HG02763 (cell line): ENCODE results near the gene ITGA11.
"Not testable (repeated sequence)": the region's sequence is repeated elsewhere in the genome, so short reads cannot be mapped to it uniquely, and the experiment has no call there.

Experiments used
- ATAC-seq: cut with Tn5 transposase; IDR thresholded peaks from one replicate; pipeline ENCODE4 v1.9.1; 2021; ENCODE audit warnings: mild to moderate bottlenecking, moderate library complexity; ENCODE audit not compliant: unreplicated experiment

Gene ITGA11

GRCh38 chr15:68399096-68400065 is 32.6 kb downstream of the ITGA11 start:
- ATAC-seq = no peak

- not testable (repeated sequence) for ATAC-seq
Measured at GRCh38 chr15:68397999-68398398, 34.0 kb downstream of the ITGA11 start.

- no peak for ATAC-seq
Measured at GRCh38 chr15:68396068-68396467, 35.9 kb downstream of the ITGA11 start.

GRCh38 chr15:68391121-68391520 is 40.8 kb downstream of the ITGA11 start:
- ATAC-seq = no peak

- no peak for ATAC-seq
Measured at GRCh38 chr15:68389936-68390817, 41.8 kb downstream of the ITGA11 start.

GRCh38 chr15:68389041-68389930 is 42.7 kb downstream of the ITGA11 start:
- ATAC-seq = no peak

GRCh38 chr15:68387381-68388143 is 44.4 kb downstream of the ITGA11 start:
- ATAC-seq = no peak

GRCh38 chr15:68386587-68387288 is 45.2 kb downstream of the ITGA11 start:
- ATAC-seq = no peak

GRCh38 chr15:68385671-68386586 is 46.0 kb downstream of the ITGA11 start:
- no peak for ATAC-seq

- ATAC-seq = no peak
Measured at GRCh38 chr15:68385240-68385561, 46.8 kb downstream of the ITGA11 start.

GRCh38 chr15:68384451-68385239 is 47.3 kb downstream of the ITGA11 start:
- no peak for ATAC-seq

GRCh38 chr15:68383161-68384074 is 48.5 kb downstream of the ITGA11 start:
- ATAC-seq = no peak

- no peak for ATAC-seq
Measured at GRCh38 chr15:68382286-68383007, 49.5 kb downstream of the ITGA11 start.

- no peak for ATAC-seq
Measured at GRCh38 chr15:68380456-68380855, 51.5 kb downstream of the ITGA11 start.

- no peak for ATAC-seq
Measured at GRCh38 chr15:68379759-68380290, 52.1 kb downstream of the ITGA11 start.
